Activated CD8-positive, alpha-beta T cell treated with anti-CD3 and anti-CD28 coated beads for 36 hours (primary cell): ENCODE measurements around the gene PIK3C2B. TPM values are rescaled to one million over a fixed set of nuclear protein-coding genes. Genes with fewer than 3 reads are reported as not detected.
A peak's percentile ranks its signal among the peaks of the same experiment; 100 is the strongest.
"Not testable (repeated sequence)": the region's sequence is repeated elsewhere in the genome, so short reads cannot be mapped to it uniquely, and the experiment has no call there.

ENCODE experiments used
- ATAC-seq: fragments of 200-7000 bp; cut with Tn5 transposase; one replicate; pipeline ENCODE4 v1.10.0; 2021; ENCODE audit warnings: mild to moderate bottlenecking, moderate library complexity
- CTCF ChIA-PET: fragments of 350-600 bp; sonication (Branson Sonifier 250); formaldehyde crosslinking; loops from one replicate; lab custom pipeline; 2021; ENCODE audit warnings: antibody characterized with exemption; lab: Charles Lee
- POLR2A ChIA-PET: fragments of 350-600 bp; sonication (Branson Sonifier 250); formaldehyde crosslinking; loops from one replicate; lab custom pipeline; 2021; ENCODE audit warnings: antibody characterized with exemption; lab: Charles Lee
- DNase-seq: peaks from one replicate; pipeline ENCODE4 v3.0.0-alpha.2; 2020
- H3K27ac Mint-ChIP-seq: one replicate; pipeline ENCODE4 v1.8.0; 2021; ENCODE audit warnings: mild to moderate bottlenecking, mixed read lengths
- H3K27me3 Mint-ChIP-seq: one replicate; pipeline ENCODE4 v1.8.0; 2021; ENCODE audit warnings: mixed read lengths
- H3K36me3 Mint-ChIP-seq: one replicate; pipeline ENCODE4 v1.8.0; 2021; ENCODE audit warnings: low read depth, mixed read lengths
- H3K4me1 Mint-ChIP-seq: one replicate; pipeline ENCODE4 v1.8.0; 2021; ENCODE audit warnings: low read depth, mixed read lengths
- H3K4me3 Mint-ChIP-seq: one replicate; pipeline ENCODE4 v1.8.0; 2021; ENCODE audit warnings: mild to moderate bottlenecking, moderate library complexity, mixed read lengths
- H3K9me3 Mint-ChIP-seq: one replicate; pipeline ENCODE4 v1.8.0; 2021; ENCODE audit warnings: mixed read lengths
- CTCF ChIP-seq: fragments of 200-600 bp; IDR thresholded peaks from one replicate; pipeline ENCODE4 v1.8.0; 2022; ENCODE audit warnings: antibody characterized with exemption, mild to moderate bottlenecking
- intact Hi-C: fragments of 100-400 bp; cut with micrococcal nuclease; formaldehyde crosslinking; loops from one replicate; pipeline ENCODE4 v1.10.0; 2022
- total RNA-seq, 2 experiments: library from RNA; stranded (reverse); gene quantifications; one replicate each; pipeline ENCODE4 v1.2.3, GENCODE V29; 2021

PIK3C2B gene
- total RNA-seq, 2 experiments from 2014 or later, result 26.6 to 28.9 TPM

- DNase-seq (peak; percentile 29), ATAC-seq (no peak)
- no peaks in the 10 kb centered on the region for H3K27me3 Mint-ChIP-seq
- H3K4me1 Mint-ChIP-seq, result peaks cover 48% of the 10 kb centered on the region
- H3K9me3 Mint-ChIP-seq, result no peaks in the 10 kb centered on the region
- peak overlapping the region; percentile 79 for H3K27ac Mint-ChIP-seq
- ChIA-PET POLR2A (interaction anchor here (0.8 to 5.1 kb wide), 23 partner anchors 9 to 86 kb away, joined by 3 to 45 read pairs (median 7); partner anchors contain the start of gene MDM4), CTCF (interaction anchor here (0.6 to 20.8 kb wide), 19 partner anchors 8 to 314 kb away, joined by 3 to 1122 read pairs (median 6); partner anchors contain the start of gene MDM4)
- intact Hi-C loops, result no loop called here
- TF ChIP-seq CTCF, result no peak
- peaks cover 3% of the 10 kb centered on the region for H3K36me3 Mint-ChIP-seq
- H3K4me3 Mint-ChIP-seq, result peak overlapping the region; percentile 88
Observed at GRCh38 chr1:204493145-204493983, 1.2 kb downstream of the PIK3C2B start.

- ATAC-seq (no peak), DNase-seq (no peak)
- TF ChIP-seq CTCF, result no peak
- CTCF ChIA-PET, result interaction anchor here (1.2 to 20.8 kb wide), 3 partner anchors 11 to 74 kb away, joined by 4 to 1122 read pairs (median 52); no protein-coding TSS in a partner anchor
- H3K4me1 Mint-ChIP-seq, result peaks cover 48% of the 10 kb centered on the region
- H3K4me3 Mint-ChIP-seq, result no peak overlapping the region
- peaks cover 3% of the 10 kb centered on the region for H3K36me3 Mint-ChIP-seq
- no peaks in the 10 kb centered on the region for H3K9me3 Mint-ChIP-seq
- intact Hi-C loops, result no loop called here
- POLR2A ChIA-PET, result interaction anchor here (0.7 to 1.1 kb wide), 2 partner anchors 10 to 39 kb away, joined by 3 read pairs; no protein-coding TSS in a partner anchor
- no peaks in the 10 kb centered on the region for H3K27me3 Mint-ChIP-seq
- no peak overlapping the region for H3K27ac Mint-ChIP-seq
Observed at GRCh38 chr1:204491655-204492054, 3.0 kb downstream of the PIK3C2B start.

- H3K9me3 Mint-ChIP-seq, result no peaks in the 10 kb centered on the region
- intact Hi-C loops, result no loop called here
- ATAC-seq (no peak), DNase-seq (no peak)
- no peak overlapping the region for H3K4me3 Mint-ChIP-seq
- no peak overlapping the region for H3K27ac Mint-ChIP-seq
- peaks cover 3% of the 10 kb centered on the region for H3K36me3 Mint-ChIP-seq
- no peaks in the 10 kb centered on the region for H3K27me3 Mint-ChIP-seq
- CTCF ChIA-PET, result interaction anchor here (1.3 to 2.5 kb wide), 6 partner anchors 10 to 56 kb away, joined by 3 to 14 read pairs (median 6); no protein-coding TSS in a partner anchor
- POLR2A ChIA-PET, result interaction anchor here (0.8 to 1.6 kb wide), 3 partner anchors 21 to 60 kb away, joined by 3 read pairs; no protein-coding TSS in a partner anchor
- no peak for TF ChIP-seq CTCF
- peaks cover 31% of the 10 kb centered on the region for H3K4me1 Mint-ChIP-seq
Observed at GRCh38 chr1:204487256-204487615, 7.4 kb downstream of the PIK3C2B start.

- ChIA-PET POLR2A (interaction anchor here (0.7 to 1.6 kb wide), 5 partner anchors 10 to 59 kb away, joined by 3 read pairs; no protein-coding TSS in a partner anchor), CTCF (interaction anchor here (1.3 to 2.5 kb wide), 3 partner anchors 11 to 56 kb away, joined by 4 to 12 read pairs (median 7); no protein-coding TSS in a partner anchor)
- intact Hi-C loops, H3K27ac Mint-ChIP-seq, ATAC-seq, H3K27me3 Mint-ChIP-seq, DNase-seq, H3K36me3 Mint-ChIP-seq, H3K9me3 Mint-ChIP-seq, H3K4me3 Mint-ChIP-seq: not testable (repeated sequence)
- peaks cover 25% of the 10 kb centered on the region for H3K4me1 Mint-ChIP-seq
Observed at GRCh38 chr1:204486513-204487255, 7.9 kb downstream of the PIK3C2B start.

GRCh38 chr1:204483791-204484190 is 10.8 kb downstream of the PIK3C2B start:
- intact Hi-C loops, result no loop called here
- H3K4me1 Mint-ChIP-seq, result peaks cover 41% of the 10 kb centered on the region
- H3K27ac Mint-ChIP-seq, result no peak overlapping the region
- CTCF ChIA-PET, result interaction anchor here (1.4 to 2.8 kb wide), 3 partner anchors 11 to 52 kb away, joined by 4 to 16 read pairs (median 7); partner anchors contain the start of gene PIK3C2B
- H3K27me3 Mint-ChIP-seq, result no peaks in the 10 kb centered on the region
- POLR2A ChIA-PET, result interaction anchor here (0.6 to 1.5 kb wide), 2 partner anchors 10 to 20 kb away, joined by 3 to 5 read pairs; partner anchors contain the start of gene PIK3C2B
- no peak overlapping the region for H3K4me3 Mint-ChIP-seq
- ATAC-seq, result no peak
- TF ChIP-seq CTCF, result no peak
- DNase-seq, result no peak
- no peaks in the 10 kb centered on the region for H3K36me3 Mint-ChIP-seq
- no peaks in the 10 kb centered on the region for H3K9me3 Mint-ChIP-seq
